Measurements from ENCODE around the gene ZNF611.
"Not testable (repeated sequence)": the region's sequence is repeated elsewhere in the genome, so short reads cannot be mapped to it uniquely, and the experiment has no call there.

ZNF611 gene

DNA sequence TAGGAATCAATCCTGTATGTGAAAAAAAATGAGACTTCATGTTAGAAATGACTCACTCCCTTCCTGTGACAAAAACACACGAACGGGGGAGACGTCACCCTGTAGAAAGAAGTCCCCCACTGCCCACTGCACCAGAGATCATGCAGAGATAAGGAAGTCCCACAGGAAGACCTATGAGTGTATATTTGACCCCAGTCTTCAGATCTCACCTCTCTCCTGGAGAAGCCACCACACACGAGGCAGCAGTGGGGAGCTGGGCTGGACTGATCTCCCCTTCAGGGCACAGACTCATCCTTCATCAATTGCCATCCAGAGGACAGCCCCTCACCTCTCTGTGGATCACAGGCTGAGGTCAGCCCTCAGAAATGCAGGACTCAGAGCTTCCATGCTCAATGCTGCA lies 18.9 kb downstream of the ZNF611 start:
- DNase-seq = peak; percentile 4

DNA sequence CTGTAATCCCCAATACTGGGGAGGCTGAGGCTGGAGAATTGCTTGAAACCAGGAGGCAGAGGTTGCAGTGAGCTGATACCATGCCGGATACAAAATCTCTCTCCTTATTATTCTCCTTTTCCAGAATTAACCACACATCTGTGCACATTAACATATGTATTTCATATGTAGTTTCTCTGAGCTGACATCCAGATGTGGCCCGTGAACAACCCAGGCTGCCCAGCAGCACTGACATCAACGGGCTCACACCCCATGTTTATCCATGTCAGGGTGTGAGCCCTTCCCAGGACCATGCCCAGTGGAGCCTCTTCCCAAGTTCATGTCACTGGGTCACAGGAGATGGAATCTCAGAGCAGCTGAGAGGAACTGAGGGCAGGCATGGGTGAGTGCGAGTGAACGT lies 19.5 kb downstream of the ZNF611 start:
- DNase-seq = not testable (repeated sequence)

DNA sequence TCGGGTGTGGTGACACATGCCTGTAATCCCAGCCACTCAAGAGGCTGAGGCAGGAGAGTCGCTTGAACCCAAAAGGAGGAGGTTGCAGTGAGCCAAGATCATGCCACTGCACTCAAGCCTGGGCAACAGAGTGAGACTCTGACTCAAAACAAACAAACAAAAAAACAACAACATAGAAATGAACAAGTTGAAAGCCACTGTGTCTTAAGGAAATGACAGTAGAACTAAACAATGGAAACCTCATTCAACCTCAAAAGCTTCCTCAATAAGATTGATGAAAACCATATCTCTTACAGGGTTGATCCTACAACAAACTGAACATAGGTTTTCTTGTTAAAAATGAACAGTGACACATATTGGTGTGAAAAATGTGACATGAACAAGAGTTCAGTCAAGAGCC lies 21.8 kb downstream of the ZNF611 start:
- not testable (repeated sequence) for DNase-seq

DNA sequence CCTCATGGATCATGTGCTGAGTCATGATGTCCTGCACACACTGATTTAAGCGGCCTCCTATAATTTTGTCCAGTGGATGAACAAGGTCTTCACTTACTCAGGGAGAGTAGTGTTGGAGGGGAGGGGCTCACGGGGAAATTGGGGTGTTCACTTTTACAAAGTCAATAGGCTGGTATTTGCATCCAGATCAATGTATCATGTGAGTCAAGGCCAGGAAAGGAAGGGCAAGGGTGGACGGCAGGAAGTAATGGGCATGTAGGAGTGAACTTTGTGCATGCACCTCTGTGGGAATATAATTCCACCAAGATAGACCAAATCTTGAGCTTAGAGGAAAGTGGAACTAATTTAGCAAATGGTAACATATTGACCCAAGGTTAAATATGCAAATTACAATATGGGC lies 23.2 kb downstream of the ZNF611 start:
- DNase-seq = not testable (repeated sequence)

DNA sequence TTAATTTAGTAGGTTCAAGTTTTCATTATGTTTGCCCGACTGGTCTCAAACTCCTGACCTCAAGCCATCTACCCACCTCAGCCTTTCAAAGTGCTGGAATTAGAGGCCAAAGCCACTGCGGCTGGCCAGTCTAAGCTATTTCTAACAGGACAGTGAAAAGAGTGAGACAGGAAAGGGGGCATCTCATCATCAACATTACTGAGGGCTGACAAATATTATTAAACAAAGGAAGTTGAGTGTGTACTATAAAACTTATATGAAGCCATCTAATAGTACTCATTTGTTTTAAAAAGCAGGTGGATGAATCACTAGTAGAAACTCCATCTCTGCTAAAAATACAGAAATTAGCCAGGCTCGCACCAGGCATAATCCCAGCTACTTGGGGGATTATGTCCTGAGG lies 24.3 kb downstream of the ZNF611 start:
- DNase-seq = no peak

DNA sequence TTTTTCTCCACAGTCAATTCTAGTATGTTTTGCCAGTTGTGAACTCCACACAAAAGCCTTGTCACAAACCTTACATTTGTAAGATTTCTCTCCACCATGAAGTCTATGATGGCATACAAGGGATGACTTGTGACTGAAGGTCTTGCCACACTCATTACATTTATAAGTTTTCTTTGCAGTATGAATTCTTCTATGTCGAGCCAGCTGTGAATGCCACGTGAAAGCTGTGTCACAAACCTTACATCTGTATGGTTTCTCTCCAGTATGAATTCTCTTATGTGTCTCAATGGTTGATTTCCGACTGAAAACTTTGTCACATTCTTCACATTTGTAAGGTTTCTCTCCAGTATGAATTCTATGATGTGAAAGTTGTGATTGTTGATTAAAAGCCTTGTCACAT lies 29.2 kb downstream of the ZNF611 start:
- DNase-seq = not testable (repeated sequence)

DNA sequence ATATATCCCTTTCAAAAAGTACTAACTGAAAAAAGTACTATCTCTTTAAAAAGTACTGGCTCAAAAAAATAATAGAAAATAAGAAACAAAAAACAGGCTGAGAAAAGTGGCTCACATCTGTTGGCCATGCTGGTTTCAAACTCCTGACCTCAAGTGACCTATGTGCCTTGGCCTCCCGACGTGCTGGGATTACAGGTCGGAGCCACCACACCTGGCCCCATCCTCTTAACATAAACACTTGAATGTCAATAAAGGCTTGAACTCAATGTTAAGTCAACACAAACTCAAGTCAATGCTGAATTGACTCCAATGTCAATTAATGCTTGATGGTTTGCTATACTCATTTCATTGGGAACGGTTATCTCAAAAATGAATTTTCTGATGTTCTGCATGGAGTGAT lies 30.9 kb downstream of the ZNF611 start:
- DNase-seq = no peak

DNA sequence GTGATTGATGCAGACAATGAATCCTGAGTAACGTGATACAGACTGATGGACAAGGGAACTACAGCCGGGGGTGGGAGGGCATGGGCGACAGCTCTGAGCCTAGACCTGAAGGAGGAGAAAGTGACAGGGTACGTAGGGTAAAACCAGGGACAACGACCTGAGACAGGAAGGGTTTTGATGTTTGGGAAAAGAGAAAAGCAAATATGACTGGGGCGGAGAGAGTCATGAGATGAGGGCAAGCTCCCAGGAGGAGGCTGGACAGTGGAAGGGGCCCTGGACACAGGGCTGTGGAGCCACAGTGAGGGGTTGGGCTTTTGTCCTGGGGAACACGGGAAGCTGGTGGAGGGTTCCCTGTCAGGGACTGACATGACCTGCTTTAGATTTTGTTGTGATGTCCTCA lies 34.2 kb downstream of the ZNF611 start:
- DNase-seq = no peak

DNA sequence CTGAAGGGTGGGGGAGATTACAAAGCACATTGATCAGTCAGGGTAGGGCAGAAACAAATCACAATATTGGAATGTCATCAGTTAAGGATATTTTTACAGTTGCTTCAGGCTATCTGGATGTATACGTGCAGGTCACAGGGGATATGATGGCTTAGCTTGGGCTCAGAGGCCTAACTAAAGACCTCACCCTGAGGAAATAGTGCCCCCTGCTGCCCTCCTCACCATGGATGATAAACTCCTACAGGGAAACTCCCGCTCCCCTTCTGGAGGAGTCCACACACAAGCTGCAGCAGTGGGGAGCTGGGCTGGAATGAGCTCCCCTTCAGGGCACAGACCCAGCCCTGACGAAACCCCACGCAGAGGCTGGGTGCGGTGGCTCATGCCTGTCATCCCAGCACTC lies 35.3 kb downstream of the ZNF611 start:
- not testable (repeated sequence) for DNase-seq

DNA sequence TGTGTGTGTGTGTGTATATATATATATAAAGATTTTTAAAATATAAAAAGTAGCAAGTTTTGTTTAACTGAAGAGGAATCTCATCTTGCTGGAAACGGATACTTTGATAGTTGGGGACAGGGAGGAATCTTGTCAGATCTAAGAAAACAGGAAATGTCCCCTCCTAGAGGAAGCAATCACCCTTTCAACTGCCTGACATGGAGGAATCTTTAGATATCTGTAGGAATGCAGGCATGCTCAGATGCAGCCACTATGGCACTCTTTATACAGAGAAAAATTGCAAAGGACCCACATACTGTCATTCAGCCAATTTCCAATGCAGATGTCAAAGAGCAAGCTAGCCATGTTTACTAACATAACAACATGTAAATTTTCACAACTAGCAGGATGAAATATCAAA lies 38.8 kb downstream of the ZNF611 start:
- no peak for DNase-seq

DNA sequence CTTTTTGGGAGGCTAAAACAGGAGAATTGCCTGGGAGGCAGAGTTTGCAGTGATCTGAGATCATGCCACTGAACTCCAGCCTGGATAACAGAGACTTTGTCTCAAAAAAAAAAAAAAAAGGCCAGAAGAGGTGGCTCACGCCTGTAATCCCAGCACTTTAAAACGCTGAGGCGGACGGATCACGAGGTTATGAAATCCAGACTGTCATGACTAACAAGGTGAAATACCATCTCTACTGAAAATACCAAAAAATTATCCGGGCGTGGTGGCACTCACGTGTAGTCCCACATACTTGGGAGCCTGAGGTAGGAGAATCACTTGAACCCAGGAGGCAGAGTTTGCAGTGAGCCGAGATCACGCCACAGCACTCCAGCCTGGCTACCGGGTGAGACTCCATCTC lies 39.9 kb downstream of the ZNF611 start:
- DNase-seq = no peak

DNA sequence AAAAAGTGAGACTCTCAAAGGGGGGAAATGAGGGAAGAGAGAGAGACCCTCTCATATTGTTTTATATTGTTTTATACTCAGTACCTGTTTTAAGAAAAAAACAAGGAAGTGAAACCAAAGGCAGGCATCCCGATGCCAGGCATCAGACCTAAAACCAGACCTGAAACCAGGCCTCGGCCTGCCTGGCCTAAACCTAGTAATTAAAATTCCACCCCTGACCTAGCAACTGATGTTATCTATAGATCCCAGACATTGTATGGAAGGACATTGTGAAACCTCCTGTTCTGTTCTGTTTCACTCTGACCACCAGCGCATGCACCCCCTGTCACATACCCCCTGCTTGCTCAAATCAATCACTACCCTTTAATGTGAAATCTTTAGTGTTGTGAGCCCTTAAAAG lies 40.6 kb downstream of the ZNF611 start:
- DNase-seq = not testable (repeated sequence)

DNA sequence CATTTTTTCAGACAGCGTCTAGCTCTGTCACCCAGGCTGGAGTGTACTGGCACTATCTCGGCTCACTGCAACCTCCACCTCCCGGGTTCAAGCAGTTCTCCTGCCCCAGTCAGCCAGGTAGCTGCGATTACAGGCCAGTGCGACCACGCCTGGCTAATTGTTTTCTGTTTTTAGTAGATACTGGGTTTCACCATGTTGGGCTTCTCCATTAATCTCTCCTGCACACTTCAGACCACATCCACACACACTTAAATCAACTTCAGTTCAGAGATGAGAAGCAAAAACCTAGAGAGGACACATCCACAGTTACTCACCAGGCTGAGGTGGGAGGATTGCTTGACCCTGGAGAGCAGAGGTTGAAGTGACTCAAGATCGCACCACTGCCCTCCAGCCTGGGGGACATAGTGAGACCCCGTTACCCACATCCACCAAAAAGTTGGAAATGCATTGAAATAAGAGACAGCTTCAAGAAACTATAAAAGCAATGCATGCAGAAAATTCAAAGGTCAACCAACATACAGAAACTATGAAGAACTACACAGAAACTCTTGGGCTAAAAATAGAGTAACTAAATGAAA lies 42.3 kb downstream of the ZNF611 start:
- DNase-seq = no peak

DNA sequence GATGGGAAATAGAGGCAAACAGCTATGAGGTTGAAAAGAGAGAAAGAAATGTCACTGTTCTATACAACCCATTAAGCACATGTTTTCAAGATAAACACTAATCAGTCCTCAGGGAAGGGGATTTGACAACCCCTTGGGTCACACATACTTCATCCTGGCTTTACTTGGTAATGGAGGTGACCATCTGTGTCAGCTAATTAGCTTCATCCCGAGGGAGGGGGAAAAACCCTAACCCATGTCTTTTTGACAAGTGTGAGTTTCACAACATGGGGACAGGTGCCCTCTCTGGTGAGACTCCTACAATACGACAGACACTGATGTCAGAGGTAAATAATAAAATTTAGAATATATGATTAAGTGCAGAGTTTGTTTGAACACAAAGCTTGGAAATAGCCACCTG lies 43.1 kb downstream of the ZNF611 start:
- no peak for DNase-seq

DNA sequence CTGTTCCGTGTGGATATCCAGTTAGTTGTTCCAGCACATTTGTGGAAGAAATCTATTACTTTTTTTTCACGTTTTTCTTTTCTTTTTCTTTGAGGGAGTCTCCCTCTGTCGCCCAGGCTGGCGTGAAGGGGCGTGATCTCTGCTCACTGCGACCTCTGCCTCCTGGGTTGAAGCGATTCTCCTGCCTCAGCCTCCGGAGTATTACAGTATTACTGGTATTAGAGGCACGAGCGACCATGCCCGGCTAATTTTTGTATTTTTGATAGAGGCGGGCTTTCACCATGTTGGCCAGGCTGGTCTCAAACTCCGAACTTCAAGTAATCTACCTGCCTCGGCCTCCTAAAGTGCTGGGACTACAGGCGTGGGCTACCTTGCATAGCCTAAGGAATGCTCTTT lies 43.6 kb downstream of the ZNF611 start:
- no peak for DNase-seq

DNA sequence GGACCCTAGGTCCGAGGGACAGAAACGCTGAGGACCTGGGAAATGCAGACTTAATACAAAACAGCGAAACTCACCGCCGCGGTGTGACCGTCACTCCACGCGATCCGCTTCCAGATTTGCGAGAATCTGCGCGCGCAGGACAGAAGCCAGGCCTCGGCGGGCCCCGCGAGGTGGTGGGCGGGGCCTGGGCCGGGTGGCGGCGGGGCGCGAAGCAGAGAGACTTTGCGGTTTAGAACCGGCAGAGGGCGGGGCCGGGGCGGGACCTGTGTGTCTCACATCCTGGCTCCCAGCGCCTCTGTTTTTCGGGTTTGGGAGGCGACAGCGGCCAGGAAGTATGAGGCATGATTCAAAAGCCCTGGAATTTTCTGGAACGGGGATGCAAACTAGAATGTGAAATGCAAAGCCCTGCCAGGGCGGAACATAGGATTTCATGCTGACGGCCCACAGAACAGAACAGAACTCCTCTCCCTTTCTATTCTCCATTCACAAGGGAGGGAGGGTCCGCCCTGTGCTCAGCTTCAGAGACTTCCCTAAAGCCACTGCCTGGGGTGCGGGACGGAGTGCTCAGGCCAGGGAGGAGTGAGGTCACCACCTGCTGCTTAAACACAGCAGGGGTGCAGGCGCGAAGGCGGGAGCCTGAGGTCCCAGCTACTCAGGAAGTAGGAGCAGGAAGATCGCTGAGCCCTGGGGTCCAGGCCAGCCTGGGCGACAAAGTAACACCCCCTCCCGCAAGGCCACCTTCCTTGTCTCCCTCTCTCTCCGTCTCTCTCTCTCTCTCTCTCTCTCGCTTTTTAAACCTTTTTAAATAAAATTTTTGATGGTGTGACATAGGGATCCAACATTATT lies 44.3 kb downstream of the ZNF611 start:
- peak; percentile 95 for DNase-seq

DNA sequence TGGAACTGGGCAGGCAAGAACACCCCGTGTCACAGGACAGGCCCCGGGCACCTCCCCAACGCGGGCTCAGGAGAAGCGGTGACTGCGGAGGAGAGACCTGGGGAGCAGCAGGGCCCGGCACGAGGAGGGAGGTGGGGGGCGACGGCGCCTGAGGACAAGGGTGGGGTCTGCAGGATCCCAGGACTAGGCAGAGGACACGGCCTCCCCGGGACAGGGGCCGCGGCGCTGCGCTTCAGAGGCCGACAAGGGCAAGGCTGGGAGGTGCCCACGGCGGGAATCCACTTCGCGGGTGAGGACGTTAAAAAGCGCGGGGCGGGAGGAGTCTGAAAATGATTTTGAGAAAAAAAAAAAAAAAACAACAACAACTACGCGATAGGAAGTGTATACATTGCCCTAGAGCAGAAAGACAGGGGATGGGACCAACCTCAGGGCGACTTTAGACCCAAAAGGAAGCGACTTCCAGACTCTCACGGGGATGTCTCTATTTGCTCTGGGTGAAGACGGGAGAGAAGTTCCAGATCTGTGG lies 44.9 kb downstream of the ZNF611 start:
- DNase-seq = peak; percentile 56

DNA sequence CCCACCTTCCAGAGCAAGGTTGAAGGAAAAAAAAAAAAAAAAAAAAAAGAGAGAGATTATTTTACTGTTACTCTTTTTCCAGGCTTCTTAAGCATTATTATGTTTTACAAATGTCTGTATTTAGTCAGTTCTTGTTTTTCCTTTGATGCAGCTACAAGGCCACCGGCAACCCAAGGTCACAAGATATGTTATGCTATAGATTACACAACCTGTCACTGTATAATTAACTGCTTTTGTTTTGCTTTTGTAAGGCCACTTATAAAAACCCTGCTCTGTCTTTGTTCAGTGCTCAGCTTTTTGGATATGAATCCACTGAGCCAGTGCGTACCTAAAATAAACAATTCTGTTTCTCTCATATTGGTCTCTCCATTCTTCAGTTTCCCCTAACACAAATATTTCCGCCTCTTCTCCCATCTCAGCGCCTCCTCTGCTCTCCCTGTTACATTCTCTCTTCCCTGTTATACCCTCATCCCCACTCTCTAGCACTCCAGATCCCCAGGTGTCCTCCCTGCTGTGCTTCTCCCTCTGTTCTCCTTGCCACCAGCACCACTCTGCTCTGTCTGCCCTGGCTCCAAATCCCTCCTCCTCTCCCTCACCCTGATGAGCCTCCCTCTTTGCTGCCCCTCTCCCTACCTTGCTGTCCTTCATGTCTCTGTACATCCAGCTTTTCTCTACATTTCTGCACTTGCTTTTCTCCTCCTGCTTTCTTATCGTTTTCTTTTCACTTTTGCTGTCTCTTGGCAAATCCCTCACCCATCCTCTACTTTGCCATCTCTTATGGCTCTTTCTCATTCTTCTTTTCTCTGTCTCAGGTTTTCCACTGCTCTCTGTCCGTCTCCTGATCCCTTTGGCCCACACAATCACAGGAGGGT lies 45.7 kb downstream of the ZNF611 start:
- not testable (repeated sequence) for DNase-seq

DNA sequence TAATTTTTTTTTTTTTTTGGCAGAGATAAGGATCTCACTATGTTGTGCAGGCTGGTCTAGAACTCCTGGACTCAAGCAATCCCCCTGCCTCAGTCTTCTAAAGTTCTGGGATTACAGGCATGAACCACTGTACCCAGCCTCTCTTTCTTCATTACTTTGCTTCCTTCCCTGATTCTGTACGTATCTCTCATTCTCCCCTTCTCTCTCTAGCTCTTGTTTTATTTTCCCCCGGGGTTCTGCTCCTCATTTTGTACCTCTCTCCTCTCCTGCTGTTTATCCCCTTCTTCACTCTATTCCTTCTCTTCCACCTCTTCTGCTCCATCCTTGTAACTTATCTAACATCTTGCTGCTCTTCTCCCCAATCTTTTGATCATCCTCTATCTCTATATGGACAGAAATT lies 46.5 kb downstream of the ZNF611 start:
- DNase-seq = no peak

DNA sequence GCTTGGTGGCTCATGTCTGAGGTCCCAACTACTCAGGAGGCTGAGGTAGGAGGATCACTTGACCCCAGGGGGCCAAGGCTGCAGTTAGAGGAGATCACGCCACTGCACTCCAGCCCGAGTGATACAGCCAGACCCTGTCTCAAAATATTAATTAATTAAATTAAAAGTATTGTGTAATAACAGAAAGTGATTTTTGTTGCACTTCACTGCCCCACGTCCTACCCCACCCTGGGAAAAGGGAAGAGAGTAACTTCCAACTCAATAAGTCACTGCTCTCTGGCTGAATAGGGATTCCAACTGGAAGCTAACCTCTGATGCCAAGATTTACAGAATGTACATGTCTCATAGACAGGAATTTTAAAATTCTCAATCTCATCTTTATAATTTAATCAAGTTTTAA lies 47.2 kb downstream of the ZNF611 start:
- DNase-seq = no peak

DNA sequence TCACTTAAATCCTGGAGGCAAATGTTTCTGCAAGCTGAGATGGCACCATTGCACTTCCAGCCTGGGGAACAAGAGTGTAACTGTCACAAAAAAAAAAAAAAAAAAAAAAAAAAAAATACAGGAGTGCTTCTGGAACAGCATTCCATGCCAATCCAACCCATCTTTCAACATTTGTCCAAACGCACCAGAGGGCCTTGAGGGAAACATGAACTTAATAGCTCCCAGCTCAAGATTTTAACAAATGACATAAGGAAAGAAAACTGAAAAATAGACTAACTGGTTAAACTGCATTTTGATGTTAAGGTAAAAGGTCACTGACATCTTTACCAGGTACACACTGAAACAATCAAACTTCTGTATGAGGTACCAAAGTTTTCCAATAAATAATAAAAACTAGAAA lies 49.0 kb downstream of the ZNF611 start:
- DNase-seq = no peak

DNA sequence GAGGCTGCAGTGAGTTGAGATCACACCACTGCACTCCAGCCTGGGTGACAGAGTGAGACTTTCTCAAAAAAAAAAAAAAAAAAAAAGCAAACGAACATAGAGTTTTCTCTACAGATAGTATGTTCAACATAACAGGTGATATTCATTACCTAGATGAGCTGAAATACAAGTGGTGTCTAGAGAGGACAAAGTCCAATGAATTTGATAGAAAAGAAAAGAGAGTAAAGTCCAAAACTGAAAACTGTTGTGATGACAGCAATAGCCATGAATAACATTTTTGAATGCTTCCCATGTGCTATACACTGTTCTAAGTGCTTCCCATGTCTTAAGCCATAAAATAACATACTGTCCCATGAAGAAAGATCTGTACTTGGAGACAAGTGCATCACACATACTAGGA lies 53.6 kb downstream of the ZNF611 start:
- DNase-seq = not testable (repeated sequence)

DNA sequence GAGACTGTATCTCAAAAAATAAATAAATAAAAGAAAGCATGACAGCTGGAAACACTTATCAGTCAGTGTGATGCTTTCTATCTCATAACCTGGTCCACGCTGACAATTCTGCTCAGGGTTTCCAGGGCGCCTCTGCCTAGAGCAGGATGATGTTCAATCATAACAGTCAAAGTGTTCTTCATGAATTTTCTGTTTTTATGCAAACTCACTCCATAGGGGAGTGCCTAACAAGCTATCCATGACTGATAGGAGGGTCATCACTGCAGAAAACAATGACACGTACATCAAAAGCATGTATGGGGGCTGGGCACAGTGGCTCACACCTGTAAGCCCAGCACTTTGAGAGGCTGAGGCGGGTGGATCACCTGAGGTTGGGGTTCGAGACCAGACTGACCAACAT lies 55.2 kb downstream of the ZNF611 start:
- no peak for DNase-seq

DNA sequence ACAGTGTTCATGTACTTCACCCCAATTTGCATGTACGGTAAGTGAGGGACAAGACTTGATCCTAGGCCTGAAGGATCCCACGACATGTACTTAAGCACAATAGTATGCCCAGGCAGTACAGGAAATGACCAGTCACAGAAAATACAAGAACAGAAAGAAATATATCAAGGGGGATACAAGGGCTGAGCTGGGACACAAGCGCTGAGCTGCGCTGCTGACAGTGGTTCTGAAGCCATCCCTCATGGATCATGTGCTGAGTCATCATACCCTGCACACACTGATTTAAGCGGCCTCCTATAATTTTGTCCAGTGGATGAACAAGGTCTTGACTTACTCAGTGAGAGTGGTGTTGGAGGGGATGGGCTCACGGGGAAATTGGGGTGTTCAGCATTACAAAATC lies 59.6 kb downstream of the ZNF611 start:
- DNase-seq = not testable (repeated sequence)

Measured in stimulated activated CD4-positive, alpha-beta T cell treated with anti-CD3 and anti-CD28 coated beads, Interleukin-15, amount 100 ng/mL, for 24 hours (primary cell).